AG09309 (cell line): Measurements from ENCODE around the gene CPB1.

Source experiments
- DNase-seq: peaks from one replicate; pipeline ENCODE4 v3.0.0-alpha.2; 2010; ENCODE audit warnings: low read depth
- H3K4me3 ChIP-seq: 2 replicates; pipeline ENCODE4 v1.5.1; 2011; ENCODE audit warnings: mild to moderate bottlenecking, low read depth, low read length, moderate library complexity; ENCODE audit not compliant: control insufficient read depth
- TF ChIP-seq, protein P1 (sequence below): IDR thresholded peaks from 2 replicates; pipeline ENCODE4 v1.5.1; 2011; ENCODE audit warnings: mild to moderate bottlenecking, low read depth, low read length, inconsistent platforms; ENCODE audit not compliant: insufficient read depth, control insufficient read depth; ENCODE audit errors: missing control alignments

Gene CPB1

DNA sequence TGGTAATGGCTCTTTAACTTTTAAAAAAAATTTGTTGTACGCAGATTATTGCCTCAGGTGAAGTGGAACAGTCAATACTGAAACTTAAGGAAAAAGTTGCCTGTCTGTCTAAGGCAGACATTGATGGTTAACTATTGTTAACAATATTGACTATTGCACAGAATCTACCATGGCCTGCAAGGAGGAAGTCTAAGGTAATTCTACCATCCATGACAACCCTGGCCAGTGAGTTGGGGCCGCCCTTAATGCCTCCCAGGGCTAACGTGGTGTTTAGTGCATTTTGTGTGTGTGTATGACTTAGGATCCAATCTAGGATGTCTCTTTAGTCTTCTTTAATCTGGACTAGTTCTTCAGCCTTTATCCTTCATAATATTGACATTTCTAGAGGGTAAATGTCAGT, 2.1 kb upstream of the CPB1 start:
- TF ChIP-seq, protein P1, sequence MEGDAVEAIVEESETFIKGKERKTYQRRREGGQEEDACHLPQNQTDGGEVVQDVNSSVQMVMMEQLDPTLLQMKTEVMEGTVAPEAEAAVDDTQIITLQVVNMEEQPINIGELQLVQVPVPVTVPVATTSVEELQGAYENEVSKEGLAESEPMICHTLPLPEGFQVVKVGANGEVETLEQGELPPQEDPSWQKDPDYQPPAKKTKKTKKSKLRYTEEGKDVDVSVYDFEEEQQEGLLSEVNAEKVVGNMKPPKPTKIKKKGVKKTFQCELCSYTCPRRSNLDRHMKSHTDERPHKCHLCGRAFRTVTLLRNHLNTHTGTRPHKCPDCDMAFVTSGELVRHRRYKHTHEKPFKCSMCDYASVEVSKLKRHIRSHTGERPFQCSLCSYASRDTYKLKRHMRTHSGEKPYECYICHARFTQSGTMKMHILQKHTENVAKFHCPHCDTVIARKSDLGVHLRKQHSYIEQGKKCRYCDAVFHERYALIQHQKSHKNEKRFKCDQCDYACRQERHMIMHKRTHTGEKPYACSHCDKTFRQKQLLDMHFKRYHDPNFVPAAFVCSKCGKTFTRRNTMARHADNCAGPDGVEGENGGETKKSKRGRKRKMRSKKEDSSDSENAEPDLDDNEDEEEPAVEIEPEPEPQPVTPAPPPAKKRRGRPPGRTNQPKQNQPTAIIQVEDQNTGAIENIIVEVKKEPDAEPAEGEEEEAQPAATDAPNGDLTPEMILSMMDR = no peak

DNA sequence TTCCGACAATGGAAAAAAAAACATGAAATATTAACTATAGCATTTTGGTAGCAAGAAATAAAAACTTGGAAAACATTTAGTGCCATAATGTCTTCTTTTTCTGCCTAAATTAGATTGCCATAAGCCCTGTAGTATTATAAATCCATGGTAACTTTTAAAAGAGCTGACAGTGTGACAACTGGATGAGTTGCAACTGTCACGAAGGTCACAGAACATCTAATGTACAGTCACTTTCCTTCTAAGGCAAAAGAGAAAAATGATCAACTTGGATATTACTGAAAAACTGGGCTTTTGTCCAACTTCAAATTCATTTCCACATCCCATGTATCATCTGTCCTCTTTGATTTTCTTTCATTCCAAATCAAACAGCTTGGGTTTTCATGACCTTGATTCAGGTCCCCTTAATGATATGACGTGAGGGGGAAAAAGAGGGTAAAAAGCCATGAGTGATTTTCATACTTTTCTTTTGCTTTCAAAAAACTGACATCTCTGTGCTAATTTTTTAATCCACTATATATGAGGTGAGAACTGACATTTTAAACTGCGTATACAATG, 602 bp downstream of the CPB1 start:
- H3K4me3 ChIP-seq = no peak overlapping the region
- TF ChIP-seq, protein P1 = no peak
- no peak for DNase-seq

More for the DNA sequence above, 2.1 kb upstream of the CPB1 start:
- H3K4me3 ChIP-seq = no peak overlapping the region
- DNase-seq = no peak

DNA sequence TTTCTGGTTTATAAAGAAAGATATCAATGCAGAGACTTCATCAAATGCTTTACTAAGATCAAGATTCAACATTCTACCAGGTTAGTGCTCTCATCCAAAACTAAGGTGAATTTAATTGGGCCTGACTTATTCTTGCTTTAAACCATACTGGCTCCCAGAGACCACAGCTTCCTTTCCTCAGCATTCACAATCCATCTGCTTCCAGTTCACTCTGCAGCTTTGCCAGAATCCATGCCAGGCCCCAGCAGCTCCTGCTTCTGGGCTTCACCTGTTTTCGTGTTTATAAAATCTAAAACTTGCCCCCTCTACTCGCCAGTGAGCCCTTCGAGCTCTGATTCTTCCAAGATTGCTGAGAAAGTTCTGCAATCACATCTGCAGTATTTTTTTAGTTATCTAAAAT, 2.3 kb downstream of the CPB1 start:
- no peak overlapping the region for H3K4me3 ChIP-seq
- no peak for DNase-seq
- TF ChIP-seq, protein P1 = no peak

DNA sequence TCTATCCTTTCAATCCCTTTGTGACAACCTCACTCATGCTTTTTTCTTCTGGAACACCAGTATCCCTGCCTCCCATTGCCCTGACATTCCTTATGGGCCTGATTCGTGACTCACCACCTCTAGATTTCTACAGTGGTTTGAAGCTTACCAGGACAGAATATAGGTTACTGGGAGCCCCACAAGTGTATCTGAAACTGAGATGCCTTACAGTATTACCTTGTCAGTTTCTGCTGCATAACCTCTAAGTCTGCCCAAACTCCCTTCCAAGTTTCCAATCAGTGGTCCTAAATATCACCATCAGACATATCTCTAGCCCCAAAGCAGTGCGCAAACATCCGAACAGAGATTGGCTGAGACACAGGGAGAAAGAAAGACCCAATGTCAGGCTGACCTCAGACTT, 5.6 kb downstream of the CPB1 start:
- no peak for DNase-seq
- TF ChIP-seq, protein P1 = no peak
- no peak overlapping the region for H3K4me3 ChIP-seq

DNA sequence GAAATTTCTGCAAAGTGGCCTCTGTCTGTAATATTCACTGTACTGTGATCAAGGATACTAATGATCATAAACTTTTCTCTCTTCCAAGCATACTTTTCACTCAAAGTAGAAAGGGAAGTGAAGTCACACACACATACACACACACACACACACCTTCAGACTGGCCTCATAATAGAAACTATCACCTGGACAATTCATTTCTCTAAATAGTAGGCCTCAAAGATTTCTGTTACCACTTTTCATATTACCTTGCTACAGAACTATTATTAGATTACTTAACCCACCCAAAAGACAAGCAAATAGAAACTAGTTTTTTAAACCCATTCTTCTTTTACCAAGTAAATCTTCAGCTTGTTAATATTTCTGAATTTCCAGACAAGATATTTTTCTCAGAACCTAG, 12.2 kb downstream of the CPB1 start:
- DNase-seq = no peak
- TF ChIP-seq, protein P1 = no peak
- H3K4me3 ChIP-seq = no peak overlapping the region

DNA sequence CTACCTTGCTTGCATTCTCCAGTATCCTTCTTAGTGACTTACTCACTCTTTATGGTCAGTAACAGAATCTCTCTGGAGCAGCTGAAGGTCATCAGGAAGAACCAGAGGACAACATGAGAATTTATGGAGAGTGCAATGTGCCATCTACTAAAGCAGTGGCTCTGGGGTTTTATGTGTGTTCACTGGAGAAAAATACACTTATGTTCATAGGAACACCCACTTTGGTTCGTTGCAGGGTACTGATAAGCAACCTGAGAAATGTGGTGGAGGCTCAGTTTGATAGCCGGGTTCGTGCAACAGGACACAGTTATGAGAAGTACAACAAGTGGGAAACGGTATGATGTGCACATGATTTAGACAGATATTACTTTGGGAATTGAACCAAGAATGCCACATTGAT, 12.8 kb downstream of the CPB1 start:
- TF ChIP-seq, protein P1 = no peak
- no peak for DNase-seq

More for the DNA sequence above, 12.8 kb downstream of the CPB1 start:
- H3K4me3 ChIP-seq = no peak overlapping the region
